NB4 (cell line): ENCODE data around the gene RGL2.
A peak's percentile ranks its signal among the peaks of the same experiment; 100 is the strongest.
"Not testable (repeated sequence)": the region's sequence is repeated elsewhere in the genome, so short reads cannot be mapped to it uniquely, and the experiment has no call there.

Experiments used
- DNase-seq: peaks from one replicate; pipeline ENCODE4 v3.0.0; 2010; ENCODE audit warnings: low read depth
- H3K4me3 ChIP-seq: one replicate; pipeline ENCODE4 v1.5.1; 2011; ENCODE audit warnings: mild to moderate bottlenecking, low read depth, low read length, moderate library complexity
- MYC ChIP-seq: IDR thresholded peaks from 2 replicates; pipeline ENCODE4 v1.6.1; 2011; ENCODE audit warnings: low read depth, low read length
- POLR2A ChIP-seq: IDR thresholded peaks from 2 replicates; pipeline ENCODE4 v1.6.1; 2011; ENCODE audit warnings: mild to moderate bottlenecking; ENCODE audit not compliant: insufficient read length; ENCODE audit errors: extremely low read depth
- TF ChIP-seq, protein P1 (sequence below): IDR thresholded peaks from 2 replicates; pipeline ENCODE4 v1.6.1; 2011; ENCODE audit warnings: low read depth, low read length
- TF ChIP-seq, protein P2 (sequence below): IDR thresholded peaks from one replicate; pipeline ENCODE4 v1.5.1; 2012; ENCODE audit warnings: low read depth, low read length

RGL2 gene

DNA sequence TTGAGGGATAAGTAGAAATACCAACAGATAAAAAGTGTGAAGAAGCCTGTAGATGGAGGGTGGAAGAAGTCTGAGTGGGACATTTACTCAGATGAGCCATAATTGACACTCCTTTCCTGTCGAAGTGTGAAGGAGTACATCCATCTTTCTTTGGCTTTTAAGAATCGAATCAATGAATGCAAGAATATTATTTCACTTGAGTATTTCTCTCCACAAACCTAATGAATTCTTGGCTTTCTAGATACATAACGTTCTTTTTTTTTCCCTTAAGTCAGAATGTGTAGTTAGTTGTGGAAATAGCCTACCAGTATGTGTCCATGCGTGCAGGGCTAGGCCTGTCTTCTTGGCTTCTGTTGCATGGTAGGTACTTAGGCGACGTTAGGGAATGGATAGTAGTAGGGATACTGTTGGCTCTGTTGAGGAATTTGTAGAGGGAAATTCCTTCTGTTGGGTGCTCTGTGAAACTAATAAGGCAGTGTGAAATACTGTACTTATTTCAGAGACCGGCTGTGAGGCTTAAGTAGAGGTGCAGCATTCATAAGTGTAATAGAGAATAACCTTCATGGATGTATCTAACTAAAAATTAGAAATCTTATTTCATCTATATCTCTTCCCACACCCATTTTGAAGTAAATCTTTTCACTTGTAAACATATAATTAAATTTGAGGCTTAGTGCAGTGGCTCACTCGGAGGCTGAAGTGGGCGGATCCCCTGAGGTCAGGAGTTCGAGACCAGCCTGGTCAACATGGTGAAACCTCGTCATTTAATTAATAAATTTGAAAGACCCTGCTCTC, 25.4 kb downstream of the RGL2 start:
- peak; percentile 10 for TF ChIP-seq POLR2A
- TF ChIP-seq, protein P1, sequence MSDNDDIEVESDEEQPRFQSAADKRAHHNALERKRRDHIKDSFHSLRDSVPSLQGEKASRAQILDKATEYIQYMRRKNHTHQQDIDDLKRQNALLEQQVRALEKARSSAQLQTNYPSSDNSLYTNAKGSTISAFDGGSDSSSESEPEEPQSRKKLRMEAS, result no peak
- peak overlapping the region; percentile 94 for H3K4me3 ChIP-seq
- no peak for DNase-seq

DNA sequence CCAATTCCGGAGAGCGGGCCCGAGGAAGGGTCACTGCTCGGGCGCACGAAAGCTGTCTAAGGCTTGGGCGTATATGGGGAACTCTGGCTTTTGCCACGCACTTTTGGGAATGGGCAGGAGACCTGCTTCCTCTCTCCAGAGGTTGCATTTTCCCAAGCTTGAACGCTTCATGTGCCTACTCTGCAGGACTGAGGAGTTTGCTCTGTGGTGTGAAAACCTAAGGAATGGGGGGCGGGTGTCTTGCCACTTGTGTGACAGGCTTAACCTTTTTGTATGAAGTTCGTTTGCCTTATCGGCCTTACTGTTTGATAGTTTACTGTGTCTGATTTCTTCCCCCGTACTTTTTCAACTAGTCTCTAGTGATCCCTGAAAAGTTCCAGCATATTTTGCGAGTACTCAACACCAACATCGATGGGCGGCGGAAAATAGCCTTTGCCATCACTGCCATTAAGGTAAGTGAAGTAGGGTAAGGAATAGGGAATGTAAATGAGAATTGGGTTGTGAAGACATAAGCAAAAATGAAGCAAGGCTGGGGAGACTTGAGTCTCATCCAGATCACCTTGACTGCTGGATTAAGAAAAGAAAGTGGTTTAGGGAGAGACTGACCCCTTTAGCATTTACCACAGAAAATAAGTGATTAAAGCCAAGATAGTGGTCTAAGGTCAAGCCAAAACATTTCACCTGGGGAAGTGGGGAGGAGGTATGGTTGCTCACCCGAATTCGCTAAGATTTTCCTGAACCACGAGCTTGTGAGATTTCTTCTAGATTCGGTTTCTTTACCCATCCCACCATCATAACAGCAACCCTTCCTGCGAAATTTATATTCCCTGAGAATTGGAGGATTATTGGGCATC, 26.2 kb downstream of the RGL2 start:
- DNase-seq, result no peak
- peak overlapping the region; percentile 94 for H3K4me3 ChIP-seq
- TF ChIP-seq, protein P2, sequence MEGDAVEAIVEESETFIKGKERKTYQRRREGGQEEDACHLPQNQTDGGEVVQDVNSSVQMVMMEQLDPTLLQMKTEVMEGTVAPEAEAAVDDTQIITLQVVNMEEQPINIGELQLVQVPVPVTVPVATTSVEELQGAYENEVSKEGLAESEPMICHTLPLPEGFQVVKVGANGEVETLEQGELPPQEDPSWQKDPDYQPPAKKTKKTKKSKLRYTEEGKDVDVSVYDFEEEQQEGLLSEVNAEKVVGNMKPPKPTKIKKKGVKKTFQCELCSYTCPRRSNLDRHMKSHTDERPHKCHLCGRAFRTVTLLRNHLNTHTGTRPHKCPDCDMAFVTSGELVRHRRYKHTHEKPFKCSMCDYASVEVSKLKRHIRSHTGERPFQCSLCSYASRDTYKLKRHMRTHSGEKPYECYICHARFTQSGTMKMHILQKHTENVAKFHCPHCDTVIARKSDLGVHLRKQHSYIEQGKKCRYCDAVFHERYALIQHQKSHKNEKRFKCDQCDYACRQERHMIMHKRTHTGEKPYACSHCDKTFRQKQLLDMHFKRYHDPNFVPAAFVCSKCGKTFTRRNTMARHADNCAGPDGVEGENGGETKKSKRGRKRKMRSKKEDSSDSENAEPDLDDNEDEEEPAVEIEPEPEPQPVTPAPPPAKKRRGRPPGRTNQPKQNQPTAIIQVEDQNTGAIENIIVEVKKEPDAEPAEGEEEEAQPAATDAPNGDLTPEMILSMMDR, result no peak
- TF ChIP-seq POLR2A, result peak; percentile 4
- TF ChIP-seq MYC, result no peak
- TF ChIP-seq, protein P1, result no peak

DNA sequence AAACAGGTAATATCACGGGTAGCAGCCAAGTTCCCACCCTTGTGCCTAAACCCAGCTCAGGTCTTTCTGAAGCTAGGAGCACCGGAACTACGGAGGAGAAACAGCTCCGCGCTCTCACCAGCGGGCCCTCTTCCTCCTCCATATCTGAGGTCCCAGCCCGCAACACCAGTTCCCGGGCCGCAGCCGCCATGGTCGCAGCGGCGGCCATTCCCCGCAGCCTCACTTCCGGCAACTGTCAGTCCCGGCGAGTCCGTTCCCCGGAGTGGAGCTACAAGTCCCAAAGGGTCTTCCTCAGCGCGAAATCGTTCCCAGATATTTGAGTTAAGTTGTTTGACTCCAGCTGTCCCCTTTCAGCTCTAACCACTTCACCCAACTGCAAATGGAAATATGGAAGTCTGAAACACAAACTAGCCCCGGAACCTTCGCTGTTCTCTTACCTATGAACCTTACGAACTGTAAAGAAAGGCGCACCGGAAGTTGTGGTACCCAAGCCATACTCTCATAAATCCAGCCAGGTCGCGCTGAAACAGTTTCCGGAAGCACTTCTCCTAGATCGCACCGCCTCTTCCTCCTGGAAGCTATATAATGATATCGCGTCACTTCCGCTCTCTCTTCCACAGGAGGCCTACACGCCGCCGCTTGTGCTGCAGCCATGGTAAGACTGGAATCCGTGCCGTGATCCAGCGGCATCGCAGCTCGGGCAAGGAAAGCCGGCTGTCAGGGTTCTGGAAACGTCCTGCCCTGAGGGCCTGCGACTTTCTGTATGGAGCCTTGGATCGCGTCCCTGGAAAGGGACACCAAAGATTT, 27.1 kb downstream of the RGL2 start, which contains the start of the genes RPS18 and VPS52:
Gene RPS18 (plus strand): TSS at position 608 of the 807 bp plus-strand sequence. CDS start 45 bp downstream, at position 653.
Gene VPS52 (minus strand): TSS at position 409 of the 807 bp plus-strand sequence. CDS start 201 bp downstream, at position 208.
- TF ChIP-seq POLR2A (peak; percentile 99), MYC (peak; percentile 99)
- TF ChIP-seq, protein P2, result no peak
- TF ChIP-seq, protein P1, result peak; percentile 80
- H3K4me3 ChIP-seq, result peak within 1 kb of the TSS; percentile 94
- peak; percentile 99 for DNase-seq

DNA sequence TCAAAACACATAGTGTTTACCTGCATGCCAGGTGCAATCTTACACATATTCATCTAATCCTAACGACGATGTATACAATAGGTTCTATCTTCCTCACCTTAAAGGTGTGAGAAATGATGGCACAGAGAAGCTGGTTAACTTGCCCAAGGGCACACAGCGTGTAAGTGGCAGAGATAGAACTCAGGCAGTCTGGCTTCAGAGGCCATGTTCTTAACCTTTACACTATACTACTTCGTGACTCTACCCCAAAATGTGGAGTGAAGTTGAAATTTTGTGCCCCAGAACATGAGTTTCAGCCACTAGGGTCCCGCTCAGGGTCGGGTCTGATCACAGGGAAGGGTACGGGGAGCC, 27.6 kb downstream of the RGL2 start:
- TF ChIP-seq, protein P1, result no peak
- TF ChIP-seq, protein P2, result no peak
- no peak for TF ChIP-seq POLR2A
- no peak; the same call in 1 of the 2 replicates for TF ChIP-seq MYC
- DNase-seq, result no peak
- peak overlapping the region; percentile 94 for H3K4me3 ChIP-seq

DNA sequence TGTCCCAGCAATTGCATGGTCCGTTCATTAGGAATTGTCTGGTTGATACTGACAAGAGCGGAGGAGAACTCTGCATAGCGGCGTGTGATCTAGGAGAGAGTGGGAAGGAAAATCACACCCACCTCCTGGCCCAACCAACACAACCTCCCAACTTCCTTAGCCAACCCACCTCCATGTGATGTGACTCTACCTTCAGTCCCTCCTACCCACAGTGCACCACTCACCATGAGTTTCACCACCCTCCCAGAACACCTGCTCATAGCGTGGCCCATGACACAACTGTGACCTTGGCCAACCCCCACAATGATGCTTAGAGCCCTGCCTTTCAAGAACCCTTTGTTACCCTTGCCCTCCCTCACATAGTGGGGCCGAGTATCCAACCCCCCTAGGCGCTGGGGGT, 34.7 kb downstream of the RGL2 start:
- DNase-seq, result no peak
- no peak overlapping the region for H3K4me3 ChIP-seq
- TF ChIP-seq, protein P1, result no peak
- no peak for TF ChIP-seq POLR2A
- TF ChIP-seq, protein P2, result no peak
- TF ChIP-seq MYC, result no peak

DNA sequence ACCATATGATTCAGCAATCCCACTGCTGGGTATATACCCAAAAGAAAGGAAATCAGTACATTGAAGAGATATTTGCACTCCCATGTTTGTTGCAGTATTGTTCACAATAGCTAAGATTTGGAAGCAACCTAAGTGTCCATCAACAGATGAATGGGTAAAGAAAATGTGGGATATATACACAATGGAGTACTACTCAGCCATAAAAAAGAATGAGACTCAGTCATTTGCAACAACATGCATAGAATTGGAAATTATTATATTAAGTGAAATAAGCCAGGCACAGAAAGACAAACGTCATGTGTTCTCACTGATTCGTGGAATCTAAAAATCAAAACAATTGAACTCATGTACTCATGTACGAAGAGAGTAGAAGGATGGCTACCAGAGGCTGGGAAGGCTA, 36.3 kb downstream of the RGL2 start:
- DNase-seq, result not testable (repeated sequence)

More for the DNA sequence above, 36.3 kb downstream of the RGL2 start:
- not testable (repeated sequence) for H3K4me3 ChIP-seq
